ENCODE measurements around the gene COX6B2.
"Not testable (repeated sequence)": the region's sequence is repeated elsewhere in the genome, so short reads cannot be mapped to it uniquely, and the experiment has no call there.

The COX6B2 gene, protein sequence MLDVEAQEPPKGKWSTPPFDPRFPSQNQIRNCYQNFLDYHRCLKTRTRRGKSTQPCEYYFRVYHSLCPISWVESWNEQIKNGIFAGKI

DNA sequence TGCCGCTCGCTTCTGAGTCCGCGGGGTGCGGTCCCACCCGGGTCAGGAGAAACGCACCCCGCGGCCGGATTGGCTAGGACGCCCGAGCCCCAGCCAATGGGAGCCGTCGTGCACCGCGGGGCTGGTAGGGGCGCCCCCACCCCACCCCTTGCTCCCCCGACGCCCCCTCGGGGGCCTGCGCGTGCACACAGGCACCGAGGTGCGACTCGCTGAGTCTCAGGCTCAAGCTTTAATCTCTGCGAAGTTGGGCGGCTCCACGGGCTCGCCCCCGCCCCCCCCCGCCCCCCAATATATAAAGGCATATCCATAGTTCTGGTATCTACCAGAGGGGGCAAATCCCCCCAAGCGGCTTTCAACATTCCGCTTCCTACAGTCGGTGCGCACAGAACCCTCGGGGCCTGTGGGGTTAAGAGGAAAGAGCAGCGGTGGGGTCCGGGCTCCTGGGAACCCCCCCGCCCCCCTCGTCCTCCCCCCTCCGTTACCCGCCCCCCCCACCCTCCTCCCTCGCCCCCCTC, at the start of gene COX6B2:
TSS of gene COX6B2 (minus strand) at position 22 of the 515 bp plus-strand sequence. CDS start 198 bp downstream, outside the sequence.
- no peak for DNase-seq (ENCODE audit: low read depth)

DNA sequence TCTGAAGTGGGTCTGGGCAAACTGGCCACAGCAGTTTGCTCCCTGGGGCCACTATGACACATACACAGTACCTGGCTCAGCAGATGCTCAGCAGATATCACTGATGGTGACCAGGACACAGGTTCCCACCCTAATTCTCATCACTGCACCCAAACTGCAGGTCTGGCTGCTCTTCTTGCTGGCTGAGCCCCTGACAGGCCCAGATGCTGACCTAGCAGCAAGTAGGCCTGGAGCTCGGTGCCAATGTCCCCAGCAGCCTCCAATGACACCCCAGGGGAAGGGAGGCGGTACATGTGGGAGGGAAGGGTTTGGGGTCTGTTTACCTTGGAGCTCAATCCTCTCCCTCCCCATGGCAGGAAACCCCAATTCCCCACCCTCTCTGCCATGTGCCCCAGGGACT, 48.0 kb upstream of the COX6B2 start:
- H3K4me3 ChIP-seq (ENCODE audit: low read depth, low read length): no peak overlapping the region
- DNase-seq (ENCODE audit: low read depth): no peak

More for the DNA sequence above, at the start of gene COX6B2:
- H3K4me3 ChIP-seq (ENCODE audit: low read depth, low read length): peak within 1 kb of the TSS; percentile 55

DNA sequence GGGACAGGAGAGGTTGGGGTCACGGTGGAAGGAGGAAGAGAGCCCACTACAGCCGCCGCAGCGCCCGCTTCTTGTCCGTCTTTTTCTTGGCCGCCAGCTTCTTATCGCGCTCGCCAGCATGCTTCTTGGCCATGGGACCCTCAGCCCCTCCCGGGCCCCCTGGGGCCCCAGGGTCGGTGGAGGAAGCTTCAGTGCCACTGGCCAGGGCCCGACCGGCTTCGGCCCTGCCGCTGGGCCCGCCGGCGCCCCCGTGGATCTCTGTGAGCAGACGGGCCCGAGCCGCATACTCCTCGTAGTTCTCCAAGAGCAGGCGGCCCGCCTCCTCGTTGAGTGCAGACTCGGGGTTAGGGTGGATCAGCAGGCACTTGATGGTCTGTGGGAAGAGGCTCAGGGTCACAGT, 46.9 kb upstream of the COX6B2 start:
- not testable (repeated sequence) for DNase-seq (ENCODE audit: low read depth); H3K4me3 ChIP-seq (ENCODE audit: low read depth, low read length)

DNA sequence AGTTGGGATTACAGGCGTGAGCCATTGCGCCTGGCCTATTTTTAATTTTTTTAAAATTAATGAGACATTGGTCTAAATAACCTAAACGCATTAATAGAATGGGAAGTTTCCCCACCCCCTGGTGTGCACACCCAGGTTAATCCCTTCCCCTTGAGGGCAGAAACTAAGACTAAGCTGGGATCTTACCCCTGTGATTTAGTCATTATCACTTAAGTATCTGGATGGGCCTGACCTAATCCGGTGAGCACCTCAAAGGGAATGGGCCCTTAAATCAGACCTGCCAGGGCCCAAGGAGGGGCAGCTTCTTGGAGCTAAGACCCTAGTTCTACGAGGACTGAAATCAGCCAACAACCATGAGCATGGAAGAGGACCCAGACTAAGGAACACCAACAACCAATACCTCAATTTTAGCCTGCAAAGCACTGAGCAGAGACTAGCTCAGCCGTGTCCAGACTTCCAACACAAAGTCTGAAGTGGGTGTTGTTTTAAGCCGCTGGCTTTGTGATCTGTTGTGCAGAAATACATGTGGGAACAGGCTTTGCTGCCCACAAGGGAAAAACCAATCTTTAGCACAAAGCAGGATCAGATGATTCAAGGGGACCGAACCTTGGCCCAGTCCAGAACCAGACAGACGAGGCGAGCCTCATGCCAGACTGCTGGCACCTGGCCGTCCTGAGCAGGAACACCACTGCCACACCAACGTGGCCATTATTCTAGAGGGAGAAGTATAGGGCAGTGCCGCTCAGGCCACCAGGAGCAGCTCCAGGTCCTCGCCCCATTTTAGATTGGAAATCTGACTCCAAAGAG, 46.0 kb upstream of the COX6B2 start:
- no peak for DNase-seq (ENCODE audit: low read depth)
- no peak overlapping the region for H3K4me3 ChIP-seq (ENCODE audit: low read depth, low read length)

DNA sequence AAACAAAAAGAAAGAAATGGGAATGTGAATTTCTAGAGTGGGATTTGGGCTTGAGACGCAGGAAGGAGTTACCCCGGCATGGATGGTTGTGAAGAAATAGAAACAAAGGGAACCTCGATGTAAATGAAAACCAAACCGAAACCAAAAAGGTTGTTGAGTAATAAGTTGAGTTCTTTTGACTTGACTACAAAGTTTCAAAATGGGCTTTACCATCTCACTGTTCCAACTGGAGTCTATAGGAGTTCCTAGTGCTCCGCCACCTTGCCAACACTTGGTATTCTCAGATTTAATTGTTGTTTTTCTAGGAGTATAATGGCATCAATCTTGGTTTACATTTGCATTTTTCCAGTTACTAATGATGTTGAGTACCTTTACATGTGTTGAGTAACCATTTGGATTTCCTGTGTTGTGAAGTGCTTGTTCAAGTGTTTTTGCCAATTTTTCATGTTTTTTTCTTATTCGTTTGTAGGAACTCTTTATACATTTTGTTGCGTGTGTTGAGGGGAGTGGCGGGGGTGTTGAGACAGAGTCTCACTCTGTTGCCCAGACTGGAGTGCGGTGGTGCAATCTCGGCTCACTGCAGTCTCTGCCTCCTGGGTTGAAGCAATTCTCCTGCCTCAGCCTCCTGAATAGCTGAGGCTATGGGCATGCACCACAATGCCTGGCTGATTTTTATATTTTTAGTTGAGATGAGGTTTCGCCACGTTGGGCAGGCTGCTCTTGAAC, 43.8 kb upstream of the COX6B2 start:
- H3K4me3 ChIP-seq (ENCODE audit: low read depth, low read length): no peak overlapping the region
- DNase-seq (ENCODE audit: low read depth): no peak

DNA sequence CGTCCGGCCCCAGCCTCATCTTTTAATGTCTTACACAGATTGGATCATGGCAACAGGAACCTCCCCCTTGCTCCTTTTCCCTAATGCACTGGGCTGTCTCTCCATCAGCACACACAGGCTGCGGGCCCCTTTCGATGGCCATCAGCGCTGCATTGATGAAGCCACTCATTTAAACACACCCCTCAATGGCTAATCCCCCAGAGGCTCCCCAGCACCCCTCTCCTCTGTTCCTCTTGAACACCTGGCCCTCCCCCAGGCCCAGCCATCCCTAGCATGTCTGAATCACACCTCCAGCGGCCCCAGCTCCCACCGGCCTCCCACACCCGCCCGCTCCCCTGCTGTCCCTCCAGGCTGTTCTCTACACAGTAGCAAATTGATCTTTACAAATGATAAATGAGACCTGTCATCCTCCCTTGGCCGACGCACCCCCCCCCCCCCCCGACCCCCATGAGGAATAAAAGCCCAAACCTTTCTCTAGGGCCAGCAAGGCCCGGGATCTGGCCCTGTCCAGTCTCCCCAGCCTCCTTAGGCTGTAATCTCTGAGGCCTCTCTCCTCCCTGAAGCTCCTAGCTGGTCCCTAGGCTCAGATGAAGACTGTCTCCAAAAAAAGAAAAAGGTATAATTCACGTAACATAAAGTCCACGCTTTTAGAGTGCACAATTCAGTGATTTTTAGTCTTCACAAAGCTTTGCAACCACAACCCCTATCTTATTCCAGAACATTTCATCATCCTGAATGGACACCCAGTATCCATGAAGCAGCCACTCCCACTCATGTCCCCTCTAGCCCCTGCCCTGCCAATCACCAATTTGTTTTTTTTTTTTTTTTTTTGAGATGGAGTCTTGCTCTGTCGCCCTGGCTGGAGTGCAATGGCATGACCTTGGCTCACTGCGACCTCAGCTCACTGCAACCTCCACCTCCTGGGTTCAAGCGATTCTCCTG, 38.6 kb upstream of the COX6B2 start:
- no peak overlapping the region for H3K4me3 ChIP-seq (ENCODE audit: low read depth, low read length)
- no peak for DNase-seq (ENCODE audit: low read depth)

DNA sequence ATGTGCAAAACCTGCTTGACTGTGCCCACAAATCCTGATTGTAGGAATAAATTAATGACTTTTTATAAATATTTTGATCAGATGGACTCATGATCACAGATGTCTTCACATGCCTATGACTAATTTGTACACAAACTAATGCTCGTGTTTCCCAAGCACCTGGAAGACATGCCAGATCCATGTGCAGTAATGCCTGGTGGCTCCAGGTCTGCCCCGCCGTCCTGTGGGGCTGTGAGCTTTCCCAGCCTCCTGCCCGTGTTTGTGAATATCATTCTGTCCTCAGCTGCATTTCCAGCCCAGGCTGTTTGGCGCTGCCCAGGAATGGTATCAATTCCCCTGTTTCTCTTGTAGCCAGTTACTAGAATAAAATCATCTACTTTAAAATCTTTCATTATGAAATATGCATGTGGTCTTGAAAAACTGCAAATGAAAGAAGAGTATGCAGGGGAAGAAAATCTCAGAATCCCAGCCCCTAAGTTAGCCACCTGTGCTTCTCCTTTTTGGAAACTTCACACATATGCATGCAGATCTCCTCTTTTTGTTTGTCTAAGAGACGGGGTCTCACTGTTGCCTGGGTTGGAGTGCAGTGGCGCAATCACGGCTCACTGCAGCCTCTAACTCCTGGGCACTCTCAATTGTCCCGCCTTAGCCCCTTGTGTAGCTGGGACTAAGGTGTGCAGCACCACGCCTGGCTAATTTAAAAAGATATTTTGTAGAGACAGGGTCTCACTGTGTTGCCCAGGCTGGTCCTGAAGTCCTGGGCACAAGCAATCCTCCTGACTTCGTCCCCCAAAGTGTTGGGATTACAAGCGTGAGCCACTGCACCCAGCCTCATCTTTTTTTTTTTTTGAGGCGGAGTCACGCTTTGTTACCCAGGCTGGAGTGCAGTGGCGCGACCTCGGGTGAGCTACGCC, 37.4 kb upstream of the COX6B2 start:
- DNase-seq (ENCODE audit: low read depth): no peak
- no peak overlapping the region for H3K4me3 ChIP-seq (ENCODE audit: low read depth, low read length)

DNA sequence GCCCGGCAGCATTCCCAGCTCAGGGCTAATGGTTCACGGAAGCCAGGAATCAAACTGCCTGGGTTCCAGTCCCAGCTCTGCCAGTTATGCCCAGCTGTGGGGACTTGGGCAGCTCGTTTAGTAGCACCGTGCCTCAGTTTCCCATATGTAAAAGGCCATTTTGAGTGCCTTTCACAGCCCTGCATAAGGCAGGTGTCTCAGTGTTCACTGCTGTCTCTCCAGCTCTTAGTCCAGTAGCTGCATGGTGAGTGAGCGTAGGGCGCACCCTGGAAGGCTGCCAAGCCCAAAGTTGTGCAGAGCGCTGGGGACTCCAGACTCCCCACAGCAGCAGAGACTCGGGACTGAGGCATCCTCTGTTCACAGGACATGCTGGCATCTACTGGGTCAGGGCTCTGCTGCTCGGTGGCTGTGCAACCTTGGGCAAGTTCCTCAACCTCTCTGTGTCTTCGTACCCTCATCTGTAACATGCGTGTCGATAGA, 36.7 kb upstream of the COX6B2 start:
- no peak for DNase-seq (ENCODE audit: low read depth)
- no peak overlapping the region for H3K4me3 ChIP-seq (ENCODE audit: low read depth, low read length)

DNA sequence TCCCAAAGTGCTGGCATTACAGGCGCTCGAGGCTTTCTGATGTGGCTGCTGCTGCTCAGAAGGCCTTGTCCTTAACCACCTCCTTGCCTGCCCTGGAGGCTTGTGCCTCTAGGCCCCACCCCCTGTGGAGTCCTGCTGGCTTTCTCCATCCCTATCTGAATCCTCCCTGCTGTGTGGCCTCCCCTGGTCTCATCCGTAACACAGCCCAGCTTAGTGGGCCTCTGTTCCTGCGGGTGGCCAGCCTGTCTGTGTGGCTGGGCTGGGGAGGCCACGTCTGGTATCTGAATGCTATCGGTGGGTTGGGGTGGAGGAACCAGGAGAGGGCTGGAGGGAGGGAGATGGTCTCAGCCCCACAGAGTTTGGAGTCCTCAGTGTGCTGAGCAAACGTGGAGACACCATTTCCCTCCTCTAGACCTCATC, 36.0 kb upstream of the COX6B2 start:
- no peak for DNase-seq (ENCODE audit: low read depth)

DNA sequence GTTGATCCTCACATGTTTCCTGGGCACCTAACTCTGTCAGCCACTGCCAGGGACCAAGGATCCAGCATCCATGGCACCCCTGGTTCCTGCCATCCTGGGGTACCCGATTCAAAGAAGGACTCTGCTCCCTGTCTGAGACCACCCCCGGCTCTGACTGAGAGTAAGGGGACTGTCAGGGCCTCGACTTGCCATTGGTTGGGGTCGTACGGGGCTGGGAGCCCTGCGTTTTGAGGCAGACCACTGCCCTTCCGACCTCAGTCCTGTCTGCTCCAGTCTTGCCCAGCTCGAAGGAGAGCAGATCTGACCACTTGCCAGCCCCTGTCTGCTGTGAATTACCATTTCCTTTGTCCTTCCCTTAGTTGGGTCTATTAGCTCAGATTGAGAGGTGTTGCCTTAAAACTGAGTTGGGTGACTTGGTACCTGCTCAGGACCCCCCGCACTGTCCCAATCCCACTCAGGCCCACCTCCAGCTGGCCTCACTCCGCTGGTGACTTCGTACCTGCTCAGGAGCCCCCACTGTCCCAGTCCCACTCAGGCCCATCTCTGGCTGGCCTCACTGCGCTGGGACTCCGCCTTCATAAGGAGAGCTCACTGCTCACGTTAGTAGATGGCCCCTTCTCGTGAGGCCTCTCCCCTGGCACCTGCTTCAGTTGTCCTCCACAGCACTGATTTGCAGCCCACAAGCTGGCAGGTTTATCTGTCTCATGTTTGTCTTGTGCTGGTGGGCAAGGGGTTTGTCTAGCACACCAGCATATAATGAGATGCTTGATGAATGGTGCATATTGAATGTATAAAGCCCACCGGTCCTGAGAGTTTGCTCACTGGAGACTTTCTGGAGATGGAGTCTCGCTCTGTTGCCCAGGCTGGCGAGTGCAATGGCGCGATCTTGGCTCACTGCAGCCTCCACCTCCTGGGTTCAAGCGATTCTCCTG, 35.1 kb upstream of the COX6B2 start:
- no peak overlapping the region for H3K4me3 ChIP-seq (ENCODE audit: low read depth, low read length)
- DNase-seq (ENCODE audit: low read depth): no peak

More for the DNA sequence above, 36.0 kb upstream of the COX6B2 start:
- no peak overlapping the region for H3K4me3 ChIP-seq (ENCODE audit: low read depth, low read length)

DNA sequence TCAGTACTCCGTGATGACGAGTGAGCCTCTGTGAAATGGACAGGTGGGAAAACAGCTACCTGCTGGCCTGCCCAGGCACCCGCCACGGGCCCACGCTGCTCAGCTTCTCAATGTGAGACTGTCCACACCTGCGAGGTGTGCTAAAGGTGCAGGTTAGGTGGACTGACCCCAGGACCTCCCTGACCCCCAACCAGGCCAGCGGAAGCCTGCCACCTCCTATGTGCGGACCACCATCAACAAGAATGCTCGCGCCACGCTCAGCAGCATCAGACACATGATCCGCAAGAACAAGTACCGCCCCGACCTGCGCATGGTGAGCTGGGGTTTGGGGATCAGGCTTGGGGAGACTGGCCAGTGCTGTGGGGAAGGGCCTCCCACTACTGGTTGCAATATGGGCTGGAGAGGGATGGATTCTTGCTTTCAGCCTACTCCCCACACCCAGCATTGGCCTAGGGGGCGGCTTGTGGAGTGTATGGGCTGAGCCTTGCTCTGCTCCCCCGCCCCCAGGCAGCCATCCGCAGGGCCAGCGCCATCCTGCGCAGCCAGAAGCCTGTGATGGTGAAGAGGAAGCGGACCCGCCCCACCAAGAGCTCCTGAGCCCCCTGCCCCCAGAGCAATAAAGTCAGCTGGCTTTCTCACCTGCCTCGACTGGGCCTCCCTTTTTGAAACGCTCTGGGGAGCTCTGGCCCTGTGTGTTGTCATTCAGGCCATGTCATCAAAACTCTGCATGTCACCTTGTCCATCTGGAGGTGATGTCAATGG, 33.4 kb upstream of the COX6B2 start:
- H3K4me3 ChIP-seq (ENCODE audit: low read depth, low read length): peak overlapping the region; percentile 96
- DNase-seq (ENCODE audit: low read depth): no peak

DNA sequence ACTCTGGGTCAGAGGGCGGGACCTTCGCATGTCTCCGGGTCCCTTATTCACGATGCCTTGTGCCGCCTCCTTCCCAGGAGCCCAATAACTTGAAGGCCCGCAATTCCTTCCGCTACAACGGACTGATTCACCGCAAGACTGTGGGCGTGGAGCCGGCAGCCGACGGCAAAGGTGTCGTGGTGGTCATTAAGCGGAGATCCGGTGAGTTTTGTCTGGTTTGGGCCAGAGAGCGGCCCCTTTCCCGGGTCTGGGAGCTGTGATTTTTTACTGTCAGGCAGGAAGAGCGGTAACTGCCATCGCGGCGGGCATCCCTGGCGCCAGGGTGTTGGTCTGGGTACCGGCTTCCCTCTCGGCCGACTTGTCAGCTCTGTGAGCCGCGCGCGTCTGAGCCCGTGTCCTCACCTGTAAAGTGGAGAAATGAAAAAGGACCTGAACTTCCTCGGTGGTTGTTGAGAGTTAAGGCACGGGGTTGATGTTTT, 32.0 kb upstream of the COX6B2 start:
- peak overlapping the region; percentile 96 for H3K4me3 ChIP-seq (ENCODE audit: low read depth, low read length)
- no peak for DNase-seq (ENCODE audit: low read depth)

DNA sequence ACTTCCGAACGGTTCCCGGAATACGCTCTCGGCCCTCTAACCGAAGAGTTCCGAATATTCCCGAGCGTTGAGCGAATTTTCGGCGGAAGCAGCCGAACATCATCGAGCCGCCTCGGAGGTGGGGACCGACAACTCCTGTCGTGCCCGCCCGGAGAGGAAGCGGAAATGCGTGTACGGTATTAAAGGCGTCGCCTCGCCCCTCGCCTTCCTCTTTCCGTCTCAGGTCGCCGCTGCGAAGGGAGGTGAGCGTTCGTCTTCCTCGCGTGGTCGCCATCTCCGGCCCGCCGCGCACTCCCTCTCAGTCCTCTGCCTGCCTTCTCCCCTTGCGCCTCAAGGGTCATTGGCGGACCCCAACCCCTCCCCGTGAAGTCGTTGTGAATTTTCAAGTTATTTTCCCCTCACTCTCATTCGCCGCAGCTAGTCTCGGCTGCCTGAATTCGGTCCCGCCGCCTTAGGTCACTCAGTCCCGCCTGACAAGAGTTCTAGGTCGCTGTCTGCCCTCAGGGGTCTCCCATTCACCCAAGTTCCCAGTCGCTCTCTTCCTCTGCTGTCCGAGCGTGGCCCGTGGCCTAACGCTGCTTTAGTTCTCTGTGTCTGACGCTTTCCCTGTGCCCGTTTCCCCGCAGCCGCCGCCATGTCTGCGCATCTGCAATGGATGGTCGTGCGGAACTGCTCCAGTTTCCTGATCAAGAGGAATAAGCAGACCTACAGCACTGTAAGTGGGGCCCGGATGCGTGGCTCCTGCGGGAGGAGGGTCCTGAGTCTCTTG, 31.4 kb upstream of the COX6B2 start, which contains the start of gene RPL28:
TSS of gene RPL28 (plus strand) at position 209 of the 769 bp plus-strand sequence. CDS start at position 635, 426 bp downstream.
- H3K4me3 ChIP-seq (ENCODE audit: low read depth, low read length): peak within 1 kb of the TSS; percentile 96
- peak; percentile 87 for DNase-seq (ENCODE audit: low read depth)

DNA sequence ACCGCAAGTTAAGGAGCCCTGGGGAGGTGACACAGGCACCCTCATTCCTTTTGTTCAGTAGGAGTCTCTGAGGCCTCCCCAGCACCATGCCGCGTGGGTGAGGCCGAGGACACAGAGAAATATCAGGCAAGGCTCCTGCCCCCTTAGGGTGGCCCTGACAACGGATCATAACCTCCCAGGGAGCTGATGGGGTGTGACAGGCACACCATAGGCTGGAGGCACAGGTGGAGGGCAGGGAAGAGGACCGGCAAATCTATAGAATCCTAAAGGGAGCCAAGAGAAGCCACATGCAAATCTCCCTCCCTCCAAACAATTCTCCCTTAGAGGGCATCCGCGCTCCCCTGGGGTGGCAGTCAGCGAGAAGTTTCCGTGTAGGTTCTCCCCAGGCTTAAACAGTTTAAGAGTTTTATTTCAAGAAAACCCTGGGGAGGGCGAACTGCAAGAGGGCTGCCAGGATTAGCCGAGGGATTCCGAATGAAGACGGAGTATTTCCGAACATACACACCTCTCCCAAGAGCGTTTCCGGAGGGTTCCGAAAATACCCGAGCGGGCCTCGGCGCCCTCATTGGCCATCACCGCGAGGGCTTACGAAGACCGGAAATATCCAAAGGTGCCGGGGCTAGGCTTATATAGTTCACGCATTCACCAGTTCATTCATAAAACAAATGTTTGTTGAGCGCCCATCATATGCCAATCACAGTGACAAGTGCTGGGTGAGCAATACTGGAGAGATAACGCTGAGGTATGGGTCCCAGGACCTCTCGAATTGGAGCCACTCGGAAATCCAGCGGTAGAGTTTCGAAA, 30.6 kb upstream of the COX6B2 start:
- DNase-seq (ENCODE audit: low read depth): peak; percentile 82
- H3K4me3 ChIP-seq (ENCODE audit: low read depth, low read length): peak overlapping the region; percentile 96

Measured in skeletal muscle cell (primary cell).